ENCODE measurements around the gene RAP1GAP2.
"Not testable (repeated sequence)": the region's sequence is repeated elsewhere in the genome, so short reads cannot be mapped to it uniquely, and the experiment has no call there.

The RAP1GAP2 gene

DNA sequence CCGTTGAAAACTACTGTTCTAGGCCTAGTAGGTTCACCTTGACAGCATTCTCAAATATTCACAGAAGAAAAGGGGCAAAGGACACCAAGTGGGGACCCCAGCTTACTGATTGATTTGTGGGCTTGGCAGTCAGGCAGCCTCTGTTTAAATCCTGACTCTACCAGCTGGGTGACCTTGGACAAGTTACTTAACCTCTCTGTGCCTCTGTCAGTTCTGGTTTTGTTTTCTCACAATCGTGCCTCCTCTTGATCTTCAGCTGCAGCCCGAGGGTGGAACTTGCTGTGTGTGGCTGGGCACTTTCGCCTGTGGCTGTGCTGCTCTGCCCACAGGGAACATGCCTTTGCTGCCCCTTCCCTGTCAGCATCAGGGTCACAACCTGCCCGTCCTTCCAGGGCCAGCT is 17.8 kb downstream of the RAP1GAP2 start:
- DNase-seq (ENCODE audit: insufficient read length, low spot score) (no peak), FAIRE-seq (no peak)

DNA sequence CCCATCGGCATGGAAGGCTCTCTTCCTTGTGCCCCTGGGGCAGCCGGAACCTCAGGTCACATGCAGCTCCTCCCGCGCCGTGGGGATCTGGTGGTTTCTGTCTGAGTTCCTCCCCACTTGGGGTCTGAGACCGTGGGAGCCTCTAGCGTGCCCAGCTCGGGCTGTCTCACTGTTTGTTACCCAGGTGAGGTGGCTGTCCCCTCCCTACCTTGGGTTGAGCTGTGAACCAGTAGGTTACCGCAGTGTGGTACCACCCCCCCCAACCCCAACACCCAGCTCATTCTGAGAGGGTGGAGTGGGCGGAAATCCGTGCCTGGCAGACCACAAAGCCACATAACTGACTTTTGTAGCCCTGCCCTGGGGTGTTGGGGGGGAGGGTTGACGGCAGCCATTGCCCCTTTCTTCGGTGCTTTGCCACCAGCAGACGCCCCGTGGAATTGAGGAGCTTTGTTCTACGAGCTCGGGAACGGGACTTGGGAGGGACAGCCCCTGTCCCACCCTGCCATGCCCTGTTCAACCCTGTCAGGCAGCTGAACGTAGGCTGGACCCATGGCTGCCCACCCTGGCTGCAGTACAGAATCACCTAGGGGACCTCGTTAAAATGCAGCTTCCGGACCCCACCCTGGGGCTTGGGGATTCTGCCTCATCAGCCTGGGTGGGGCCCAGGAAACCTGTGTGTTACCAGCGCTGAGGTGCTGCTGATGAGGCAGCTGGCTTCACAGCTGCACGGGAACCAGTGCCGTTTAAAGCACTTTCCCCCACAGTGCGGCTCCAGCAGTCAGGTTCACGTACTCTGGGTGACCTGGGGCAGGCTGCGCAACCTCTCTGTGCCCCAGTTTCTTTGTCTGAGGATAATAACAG is 18.5 kb downstream of the RAP1GAP2 start:
- DNase-seq (ENCODE audit: insufficient read length, low spot score): peak; percentile 42
- peak; percentile 35 for FAIRE-seq

DNA sequence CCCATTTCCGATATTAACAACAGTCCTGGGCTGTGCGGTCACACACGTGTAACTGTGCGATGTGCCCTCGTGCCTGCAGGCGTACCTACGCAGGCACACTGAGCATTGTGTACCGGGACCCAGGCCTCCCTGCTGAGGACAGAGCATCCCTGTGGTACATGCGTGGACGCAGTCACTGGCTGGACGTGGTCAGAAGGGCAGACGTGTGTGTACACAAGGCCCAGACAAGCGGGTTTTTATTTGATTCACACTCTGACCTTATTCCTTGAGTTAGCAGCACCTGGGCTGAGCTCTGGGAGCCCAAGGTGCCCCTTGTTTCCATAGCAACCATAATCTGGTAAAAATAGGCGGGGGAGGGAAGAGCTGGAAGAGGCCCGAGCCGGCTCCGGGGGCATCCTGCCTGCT is 19.5 kb downstream of the RAP1GAP2 start:
- FAIRE-seq: no peak

DNA sequence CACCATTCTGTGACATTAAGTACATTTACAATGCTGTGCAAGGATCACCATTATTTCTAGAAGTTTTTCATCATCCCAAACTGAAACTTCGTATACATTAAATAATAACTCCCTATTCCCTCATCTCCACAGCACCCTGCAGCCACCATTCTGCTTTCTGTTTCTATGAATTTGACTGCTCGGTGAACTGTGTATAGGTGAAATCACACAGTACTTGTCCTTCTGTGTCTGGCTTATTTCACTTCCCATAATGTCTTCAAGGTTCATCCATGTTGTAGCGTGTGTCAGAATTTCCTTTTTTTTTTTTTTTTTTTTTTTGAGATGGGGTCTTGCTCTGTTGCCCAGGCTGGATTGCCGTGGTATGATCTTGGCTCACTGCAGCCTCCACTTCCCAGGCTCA is 20.4 kb downstream of the RAP1GAP2 start:
- peak; percentile 37 for FAIRE-seq
- DNase-seq (ENCODE audit: insufficient read length, low spot score): no peak

More for the DNA sequence above, 19.5 kb downstream of the RAP1GAP2 start:
- no peak for DNase-seq (ENCODE audit: insufficient read length, low spot score)

DNA sequence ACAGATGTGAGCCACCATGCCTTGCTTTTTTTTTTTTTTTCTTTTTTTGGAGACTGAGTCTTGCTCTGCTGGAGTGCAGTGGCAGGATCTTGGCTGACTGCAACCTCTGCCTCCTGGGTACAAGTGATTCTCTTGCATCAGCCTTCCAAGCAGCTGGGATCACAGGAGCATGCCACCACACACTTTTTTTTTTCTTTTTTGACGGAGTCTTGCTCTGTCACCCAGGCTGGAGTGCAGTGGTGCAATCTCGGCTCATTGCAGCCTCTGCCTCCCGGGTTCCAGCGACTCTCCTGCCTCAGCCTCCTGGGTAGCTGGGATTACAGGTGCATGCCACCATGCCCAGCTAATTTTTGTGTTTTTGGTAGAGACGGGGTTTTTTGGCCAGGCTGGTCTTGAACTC is 23.1 kb downstream of the RAP1GAP2 start:
- not testable (repeated sequence) for DNase-seq (ENCODE audit: insufficient read length, low spot score); FAIRE-seq

DNA sequence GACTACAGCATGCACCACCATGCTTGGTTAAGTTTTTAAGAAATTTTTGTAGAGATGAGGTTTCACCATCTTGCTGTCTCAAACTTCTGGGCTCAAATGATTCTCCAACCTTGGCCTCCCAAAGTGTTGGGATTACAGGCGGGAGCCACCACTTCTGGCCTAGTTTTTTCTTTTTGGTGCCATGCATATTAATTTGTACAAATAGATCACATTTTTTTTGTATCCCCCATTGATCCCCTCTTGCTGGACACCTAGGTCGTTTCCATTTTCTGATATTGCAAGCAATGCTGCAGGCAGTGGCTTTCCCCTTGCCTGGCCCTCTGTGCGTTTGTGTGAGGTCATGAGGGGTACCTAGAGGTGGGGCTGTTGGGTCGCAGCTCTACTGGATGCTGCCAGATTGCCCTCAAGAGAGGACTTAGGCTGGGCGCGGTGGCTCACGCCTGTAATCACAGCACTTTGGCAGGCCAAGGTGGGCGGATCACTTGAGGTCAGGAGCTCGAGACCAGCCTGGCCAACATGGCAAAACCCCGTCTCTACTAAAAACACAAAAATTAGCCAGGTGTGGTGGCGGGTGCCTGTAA is 23.8 kb downstream of the RAP1GAP2 start:
- no peak for FAIRE-seq
- no peak for DNase-seq (ENCODE audit: insufficient read length, low spot score)

DNA sequence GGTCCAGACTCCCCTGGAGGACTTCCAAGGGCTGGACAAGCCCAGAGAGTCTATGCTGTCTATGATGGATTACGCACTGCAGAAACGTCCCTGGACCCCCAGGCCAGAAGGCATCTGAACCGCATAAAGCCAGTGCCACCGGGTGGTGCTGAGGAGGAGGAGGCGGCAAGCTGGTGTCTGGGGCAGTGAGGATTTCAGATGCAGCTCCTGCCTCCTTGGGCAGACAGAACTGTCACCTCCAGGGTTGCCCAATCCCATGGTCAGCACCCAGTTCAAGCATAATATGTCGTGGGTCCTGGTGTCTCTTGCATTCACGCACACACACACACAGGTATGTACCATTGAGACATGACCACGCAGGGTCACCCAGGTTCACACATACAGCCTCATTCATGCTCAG is 25.6 kb downstream of the RAP1GAP2 start:
- no peak for DNase-seq (ENCODE audit: insufficient read length, low spot score)
- FAIRE-seq: no peak

DNA sequence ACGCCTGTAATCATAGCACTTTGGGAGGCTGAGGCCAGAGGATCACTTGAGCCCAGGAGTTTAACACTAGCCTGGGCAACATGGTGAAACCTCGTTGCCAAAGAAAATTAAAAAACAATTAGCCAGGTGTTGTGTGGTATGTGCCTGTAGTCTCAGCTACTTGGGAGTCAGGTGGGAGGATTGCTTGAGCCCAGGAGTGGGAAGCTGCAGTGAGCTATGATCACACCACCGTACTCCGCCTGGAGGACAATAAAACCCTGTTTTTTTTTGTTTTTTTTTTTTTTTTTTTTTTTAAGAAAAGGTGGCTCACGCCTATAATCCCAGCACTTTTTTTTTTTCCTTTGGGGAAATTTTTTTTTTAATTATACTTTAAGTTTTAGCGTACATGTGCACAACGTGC is 26.1 kb downstream of the RAP1GAP2 start:
- DNase-seq (ENCODE audit: insufficient read length, low spot score): no peak
- FAIRE-seq: no peak

DNA sequence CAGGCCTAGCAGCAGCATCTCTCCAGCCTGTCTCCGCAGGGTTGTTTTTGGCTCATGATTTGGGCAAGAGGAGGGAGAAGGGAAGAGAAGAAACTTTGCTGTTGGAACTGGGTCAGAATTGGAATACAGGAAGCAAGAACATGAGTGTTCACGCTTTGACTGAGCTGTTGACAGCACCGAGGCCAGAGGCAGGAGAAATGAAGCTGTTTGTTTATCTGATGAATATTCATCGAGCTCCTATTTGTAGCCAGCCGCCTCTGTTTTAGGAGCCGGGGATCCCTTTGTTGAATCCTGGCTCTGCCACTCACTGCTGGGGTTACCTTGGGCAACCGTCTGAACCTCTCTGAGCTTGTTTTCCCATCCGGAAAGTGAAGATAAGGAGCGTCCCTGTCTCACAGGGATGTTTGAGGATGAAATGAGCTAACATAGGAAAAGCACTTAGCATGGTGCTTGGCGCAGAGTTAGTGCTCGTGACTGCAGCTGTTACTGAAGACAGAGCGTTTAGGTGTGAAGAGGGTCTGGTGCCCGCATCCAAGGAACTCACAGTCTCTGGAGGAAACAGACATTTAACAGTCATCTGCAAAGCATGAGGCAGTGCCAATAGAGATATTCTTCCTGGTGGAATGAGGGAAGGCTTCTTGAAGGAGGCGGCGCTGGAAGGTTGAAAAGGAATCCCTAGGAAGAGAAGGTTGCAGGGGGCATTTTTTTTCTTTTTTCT is 29.2 kb downstream of the RAP1GAP2 start:
- DNase-seq (ENCODE audit: insufficient read length, low spot score): no peak
- no peak for FAIRE-seq

DNA sequence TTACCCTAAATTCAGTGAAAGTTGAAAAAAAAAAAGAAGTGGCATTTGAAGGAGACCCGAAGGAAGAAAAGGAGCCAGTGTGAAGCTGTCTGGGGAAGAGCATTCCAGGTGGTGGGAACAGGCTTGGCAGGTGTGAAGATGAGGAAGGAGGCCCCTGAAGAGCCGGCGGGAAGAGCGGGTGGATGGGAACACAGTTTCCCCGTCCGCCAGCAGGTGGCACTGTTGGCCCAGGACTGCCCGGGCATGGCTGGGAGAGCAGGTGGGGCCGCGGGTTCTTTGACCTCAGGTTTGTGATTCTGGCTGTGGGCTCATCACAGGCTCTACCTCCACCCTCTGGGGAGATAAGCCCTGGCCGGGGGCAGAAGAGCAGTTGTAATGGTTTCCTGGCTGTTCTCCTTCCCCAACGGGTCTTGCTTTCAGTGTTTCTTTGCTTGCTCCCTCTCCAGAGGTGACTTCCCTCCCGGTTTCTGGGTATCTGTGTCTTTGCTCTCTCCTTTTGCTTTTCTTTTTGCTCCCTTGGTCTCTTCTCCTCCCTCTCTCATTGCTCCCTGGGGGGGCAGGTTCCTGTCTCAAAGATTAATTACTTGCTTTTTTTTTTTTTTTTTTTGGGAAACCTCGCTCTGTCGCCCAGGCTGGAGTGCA is 32.3 kb downstream of the RAP1GAP2 start:
- FAIRE-seq (peak; percentile 55), DNase-seq (ENCODE audit: insufficient read length, low spot score) (peak; percentile 83)

DNA sequence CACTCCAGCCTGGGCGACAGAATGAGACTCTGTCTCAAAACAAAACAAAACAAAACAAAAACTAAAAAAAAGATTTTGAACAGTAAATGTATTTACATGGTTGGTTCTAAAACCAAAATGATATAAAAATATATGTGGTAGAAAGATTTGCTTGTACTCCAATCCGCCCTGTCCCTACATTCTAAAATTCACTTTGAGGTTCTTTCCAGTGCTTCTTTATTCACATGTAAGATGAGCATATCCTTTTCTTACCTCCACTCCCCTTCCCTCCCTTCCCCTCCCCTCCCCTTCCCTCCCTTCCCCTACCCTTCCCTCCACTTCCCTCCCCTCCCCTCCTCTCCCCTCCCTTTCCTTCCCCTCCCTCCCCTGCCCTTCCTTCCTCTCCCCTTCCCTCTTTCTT is 34.4 kb downstream of the RAP1GAP2 start:
- DNase-seq (ENCODE audit: insufficient read length, low spot score): no peak
- no peak for FAIRE-seq

DNA sequence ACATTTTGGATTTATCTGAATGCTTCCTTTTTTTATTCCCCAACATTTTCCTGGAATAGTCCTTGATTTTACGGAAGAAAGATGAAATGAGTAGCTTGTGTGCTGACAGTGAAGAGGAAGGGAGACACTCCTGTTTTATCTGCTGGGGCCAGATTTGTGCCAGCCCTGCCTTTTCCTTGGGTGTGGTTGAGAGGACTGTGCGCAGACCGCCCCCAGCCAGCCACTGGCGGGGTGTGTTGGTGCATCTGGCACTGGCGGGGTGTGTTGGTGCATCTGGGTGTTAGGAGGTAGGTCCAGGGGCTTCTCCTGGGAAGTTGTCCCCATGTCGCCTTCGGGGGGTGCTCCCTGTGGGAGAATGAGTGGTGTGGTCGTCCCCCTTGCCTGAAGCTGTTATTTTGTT is 39.5 kb downstream of the RAP1GAP2 start:
- DNase-seq (ENCODE audit: insufficient read length, low spot score) (no peak), FAIRE-seq (no peak)

DNA sequence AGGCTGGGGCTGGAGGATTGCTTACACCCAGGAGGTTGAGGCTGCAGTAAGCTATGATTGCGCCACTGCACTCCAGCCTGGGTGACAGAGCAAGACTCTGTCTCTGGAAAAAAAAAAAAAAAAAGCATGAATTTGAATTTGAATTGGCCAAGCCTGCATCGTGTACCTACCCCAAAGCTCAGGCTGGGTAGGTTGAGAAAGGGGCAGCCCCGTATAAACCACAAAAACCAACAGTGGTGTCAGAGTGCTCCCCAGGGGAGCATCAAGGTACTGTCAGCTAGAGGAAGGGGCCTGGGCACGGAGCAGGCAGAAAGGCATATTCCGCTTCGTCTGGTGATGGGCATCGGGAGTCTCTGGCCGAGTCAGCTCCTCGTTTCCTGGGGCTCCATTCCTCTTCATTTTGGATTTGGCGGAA is 40.9 kb downstream of the RAP1GAP2 start:
- DNase-seq (ENCODE audit: insufficient read length, low spot score) (no peak), FAIRE-seq (no peak)

DNA sequence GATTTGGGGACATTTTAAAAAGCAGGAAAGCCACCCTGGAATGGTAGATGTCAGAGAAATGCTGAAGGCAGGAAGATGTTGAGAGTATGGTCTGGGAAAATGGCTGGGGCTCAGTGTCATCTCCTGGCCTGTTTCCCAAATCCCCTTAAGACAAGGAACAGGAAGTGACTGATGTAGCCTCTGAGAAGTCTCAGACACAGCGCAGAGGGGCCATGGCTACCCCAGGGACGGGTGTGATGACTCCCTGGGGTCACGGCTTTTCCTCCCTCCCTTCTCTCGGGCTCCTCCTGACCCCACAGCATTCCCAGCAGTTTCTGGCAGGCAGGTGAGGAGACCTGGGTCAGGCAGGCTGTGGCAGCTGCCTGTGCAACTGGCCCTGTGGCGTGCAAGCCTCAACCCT is 45.4 kb downstream of the RAP1GAP2 start:
- DNase-seq (ENCODE audit: insufficient read length, low spot score) (no peak), FAIRE-seq (no peak)

DNA sequence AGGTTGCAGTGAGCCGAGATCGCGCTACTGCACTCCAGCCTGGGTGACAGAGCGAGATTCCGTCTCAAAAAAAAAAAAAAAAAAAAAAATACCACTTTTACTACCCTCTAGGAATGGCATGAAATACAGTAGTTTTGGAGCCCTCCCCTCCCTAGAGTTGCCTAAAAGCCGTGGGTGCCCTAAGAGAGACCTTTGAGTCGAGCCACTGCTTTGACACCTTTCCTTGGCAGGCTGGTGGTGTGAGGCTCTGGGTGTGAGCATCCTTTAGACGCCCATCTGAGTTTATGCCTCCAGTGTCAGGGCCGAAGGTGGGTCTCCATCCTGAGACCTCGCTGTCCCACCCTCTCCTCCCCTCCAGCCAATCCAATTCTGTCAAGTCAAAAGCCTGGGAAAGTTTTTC is 46.2 kb downstream of the RAP1GAP2 start:
- no peak for FAIRE-seq
- no peak for DNase-seq (ENCODE audit: insufficient read length, low spot score)

DNA sequence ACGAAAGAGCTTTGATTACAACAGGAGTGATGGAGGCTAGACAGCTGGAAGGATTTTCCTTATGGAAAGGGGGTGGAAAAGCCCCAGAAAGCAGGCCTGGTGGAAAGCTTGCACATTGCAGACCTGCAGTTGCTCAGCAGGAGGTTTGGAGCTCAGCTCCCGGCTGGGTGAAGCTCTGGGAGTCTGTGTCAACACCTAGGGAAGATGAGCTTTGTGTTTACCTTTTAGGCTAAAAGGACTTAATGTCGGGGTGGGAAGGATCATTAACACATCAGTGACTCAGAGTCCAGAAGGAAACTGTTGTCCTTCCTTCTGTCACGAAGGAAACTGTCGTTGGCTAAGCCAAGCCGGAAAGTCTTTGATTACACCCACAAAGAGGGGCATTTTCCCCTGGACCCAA is 48.2 kb downstream of the RAP1GAP2 start:
- FAIRE-seq: no peak
- no peak for DNase-seq (ENCODE audit: insufficient read length, low spot score)

DNA sequence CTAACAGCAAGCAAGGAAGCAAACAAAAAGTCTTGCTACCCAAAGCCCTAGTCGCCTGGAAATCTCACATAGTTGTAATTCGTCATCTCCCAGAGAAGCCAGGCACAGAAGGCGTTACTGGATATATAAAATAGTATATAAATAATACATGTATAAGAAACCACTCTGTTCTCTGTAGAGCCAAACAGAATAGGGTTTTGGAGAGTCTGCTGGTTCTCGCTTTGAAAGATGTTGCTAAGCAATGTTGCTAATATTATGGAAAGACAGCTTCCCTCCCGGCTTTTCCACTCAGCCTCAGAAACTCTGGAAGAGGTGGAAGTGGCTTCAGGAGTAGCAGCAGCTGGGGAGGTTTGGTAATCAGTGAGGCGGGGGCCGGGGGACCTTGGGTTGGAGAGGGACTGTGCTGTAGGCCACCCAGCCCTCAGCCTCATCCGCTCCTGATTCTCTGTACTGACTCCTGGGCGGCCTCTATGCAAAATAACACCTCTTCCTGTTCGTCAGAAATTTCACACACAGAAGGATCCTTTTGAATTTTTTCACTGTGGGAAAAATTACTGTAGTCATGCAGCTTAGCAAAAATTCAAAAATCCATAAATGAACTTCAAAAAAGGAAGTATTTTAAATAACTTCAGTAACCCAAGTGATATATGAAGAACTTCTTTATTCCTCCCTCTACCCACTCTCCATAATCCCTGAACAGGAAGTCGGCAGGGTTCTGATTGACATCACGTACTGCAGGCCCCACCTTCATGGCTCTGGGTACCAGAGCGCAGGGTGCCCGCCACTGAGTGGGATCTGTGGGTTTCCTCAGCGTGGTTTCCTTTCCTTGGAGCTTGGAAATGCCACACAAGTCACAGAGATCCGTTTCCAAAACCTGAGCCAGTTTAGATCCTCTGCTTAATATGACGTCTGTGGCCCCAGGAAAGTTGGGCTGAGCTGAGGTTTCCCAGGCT is 51.4 kb downstream of the RAP1GAP2 start:
- DNase-seq (ENCODE audit: insufficient read length, low spot score) (no peak), FAIRE-seq (no peak)

DNA sequence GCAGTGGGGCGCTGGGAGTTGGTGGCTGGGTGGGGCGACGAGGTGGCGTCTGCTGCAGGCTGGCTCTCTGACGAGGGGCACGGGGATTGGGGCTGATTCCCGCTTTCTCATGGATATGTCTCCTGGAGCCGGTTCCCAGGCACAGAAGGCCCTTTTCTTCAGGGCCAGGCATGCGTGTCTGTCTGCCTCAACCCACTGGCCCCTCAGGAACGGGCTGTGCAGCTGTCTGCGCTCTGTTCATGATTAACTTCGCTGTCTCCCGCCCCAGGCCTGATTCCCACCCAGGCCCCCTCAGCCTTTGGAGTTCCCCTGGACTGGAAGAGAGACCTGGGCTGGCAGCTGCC is 53.1 kb downstream of the RAP1GAP2 start:
- FAIRE-seq (no peak), DNase-seq (ENCODE audit: insufficient read length, low spot score) (no peak)

DNA sequence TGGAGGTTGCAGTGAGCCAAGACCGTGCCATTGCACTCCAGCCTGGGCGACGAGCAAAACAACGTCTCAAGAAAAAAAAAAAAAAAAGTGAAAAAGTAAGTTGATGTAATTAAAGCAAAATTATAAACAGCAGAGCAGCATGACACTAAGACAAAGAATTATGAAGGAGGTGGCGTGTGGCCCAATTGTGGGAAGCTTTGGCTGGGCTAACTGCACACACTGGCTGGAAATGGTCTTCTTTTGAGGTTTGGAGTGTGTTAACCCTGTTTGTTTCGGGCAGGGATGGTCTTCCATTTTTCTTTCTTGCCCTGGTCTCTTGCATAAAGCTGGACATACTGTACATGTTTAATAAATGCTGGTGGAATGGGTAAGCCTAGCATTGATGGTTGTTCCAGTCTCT is 54.8 kb downstream of the RAP1GAP2 start:
- FAIRE-seq: no peak
- DNase-seq (ENCODE audit: insufficient read length, low spot score): no peak

DNA sequence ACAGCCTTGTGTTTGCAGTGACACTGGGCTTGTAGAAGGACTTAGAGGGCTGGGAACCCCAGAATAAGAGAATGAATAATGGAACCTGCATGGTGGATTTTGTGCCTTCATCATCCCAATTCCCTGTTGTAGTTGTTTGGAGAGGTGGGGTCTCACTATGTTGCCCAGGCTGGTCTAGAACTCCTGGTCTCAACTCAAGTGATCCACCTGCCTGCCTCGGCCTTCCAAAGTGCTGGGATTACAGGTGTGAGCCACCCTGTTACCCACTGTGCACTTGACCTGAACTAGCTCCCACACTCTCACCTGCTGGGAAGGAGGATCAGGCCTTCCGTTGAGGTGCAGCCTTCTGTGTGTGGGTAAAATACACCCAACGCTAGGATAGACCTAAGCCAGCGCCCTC is 55.4 kb downstream of the RAP1GAP2 start:
- FAIRE-seq (no peak), DNase-seq (ENCODE audit: insufficient read length, low spot score) (no peak)

All from GM19239 (cell line).